Right ventricle myocardium superior (tissue), 1 donor: Measurements from ENCODE around the gene EXD3. TPM values are rescaled to one million over a fixed set of nuclear protein-coding genes. Genes with fewer than 3 reads are reported as not detected.
"Not testable (repeated sequence)": the region's sequence is repeated elsewhere in the genome, so short reads cannot be mapped to it uniquely, and the experiment has no call there.

Experiments
- ATAC-seq: fragments of 200-7000 bp; cut with Tn5 transposase; one replicate; pipeline ENCODE4 v1.9.1; 2020; ENCODE audit warnings: mild to moderate bottlenecking; ENCODE audit not compliant: poor library complexity
- DNase-seq: peaks from one replicate; pipeline ENCODE4 v3.0.0-alpha.2; 2020
- intact Hi-C: fragments of 100-400 bp; cut with DNase I; formaldehyde crosslinking; loops from one replicate; pipeline ENCODE4 v1.11.2; 2022
- total RNA-seq: library from RNA; stranded (reverse); fragmentation: NEBNext Ultra II Directional; extraction: Animal tissue kit (Norgen Biotek cat#: 25700); gene quantifications from one replicate; pipeline ENCODE4 v1.2.1, GENCODE V29; 2021
- donor health status: DM: no; HTN: yes; CAD: no; lungs with severe emphysema.

Gene EXD3
- total RNA-seq, 1 donor from 2014 or later = 6.9 TPM

- no peak for ATAC-seq
- intact Hi-C loops = no loop called here
- no peak for DNase-seq
Observed at GRCh38 chr9:137389428-137389746, 33.6 kb downstream of the EXD3 start.

GRCh38 chr9:137388589-137389427 is 34.2 kb downstream of the EXD3 start:
- intact Hi-C loops = no loop called here
- DNase-seq (no peak), ATAC-seq (no peak)

DNA sequence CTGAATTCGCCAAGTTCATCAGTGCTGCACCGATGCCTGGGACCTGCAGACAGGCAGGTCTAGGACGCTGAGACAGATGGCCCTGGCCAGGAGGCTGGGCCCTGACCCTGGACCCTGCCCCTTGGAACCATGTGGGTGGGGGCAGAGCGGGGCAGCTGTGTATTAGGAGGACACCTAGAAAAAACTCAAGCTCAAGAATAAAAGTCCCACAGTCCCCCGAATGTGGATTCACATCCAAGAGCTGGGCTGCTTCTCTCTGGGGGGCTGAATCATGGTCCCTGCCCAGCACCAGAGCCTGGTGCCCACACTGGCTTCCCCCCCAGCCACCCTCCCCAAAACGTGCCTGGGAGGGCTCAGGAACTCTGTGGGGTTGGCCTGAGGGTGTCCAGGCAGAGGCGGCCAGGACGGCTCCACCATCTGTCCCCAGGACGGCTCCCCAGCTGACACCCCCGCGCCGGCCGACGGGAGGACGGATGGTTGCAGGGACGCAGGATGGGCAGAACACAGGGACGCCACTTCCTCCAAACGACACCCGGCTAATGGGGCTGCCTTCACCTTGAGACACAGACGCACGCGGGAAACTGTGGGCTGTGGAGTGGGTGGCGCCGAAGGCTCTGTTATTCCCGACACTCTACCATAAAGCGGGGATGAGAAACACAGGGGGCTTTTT is 34.9 kb downstream of the EXD3 start:
- intact Hi-C loops = no loop called here
- DNase-seq (no peak), ATAC-seq (no peak)

DNA sequence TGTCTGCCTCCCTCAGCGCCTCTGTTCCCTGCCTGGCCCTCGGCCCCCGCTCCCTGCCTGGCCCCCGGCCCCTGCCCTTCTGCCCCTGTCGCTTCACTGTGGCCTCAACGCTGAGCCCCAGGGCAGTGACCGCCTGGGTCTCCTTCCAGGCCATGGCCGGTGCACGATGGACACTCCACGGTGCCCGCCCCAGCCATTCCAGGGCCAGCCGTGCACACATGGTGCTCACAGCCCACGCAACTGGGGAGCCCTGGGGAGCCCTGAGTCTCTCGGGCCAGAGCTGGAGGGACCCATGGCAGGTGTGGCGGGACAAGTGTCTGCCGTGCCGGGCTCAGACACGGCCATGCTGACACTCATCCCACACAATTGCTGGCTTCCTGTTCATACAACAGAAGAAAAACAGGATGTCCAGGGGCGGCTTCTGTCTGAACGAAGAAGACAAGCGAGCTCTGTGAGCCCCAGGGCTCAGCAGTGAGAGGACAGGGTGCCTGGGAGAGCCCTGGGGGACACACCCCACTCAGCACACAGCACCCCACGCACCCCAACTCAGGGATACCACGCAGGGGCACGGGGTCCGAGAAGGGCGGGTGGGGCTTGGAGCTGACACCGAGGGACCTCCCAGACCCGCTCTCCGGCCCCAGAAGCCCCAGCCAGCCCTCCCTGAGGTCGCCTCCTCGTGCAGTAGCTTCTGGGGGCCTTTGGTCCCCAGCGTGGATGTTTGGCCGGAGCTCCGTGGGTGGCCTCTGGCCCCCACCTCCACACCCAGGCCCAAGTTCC is 35.7 kb downstream of the EXD3 start:
- no peak for ATAC-seq
- intact Hi-C loops = no loop called here
- no peak for DNase-seq

- intact Hi-C loops, ATAC-seq, DNase-seq: not testable (repeated sequence)
Observed at GRCh38 chr9:137386507-137387113, 36.4 kb downstream of the EXD3 start.

- ATAC-seq (no peak), DNase-seq (no peak)
- intact Hi-C loops = no loop called here
Observed at GRCh38 chr9:137385061-137385655, 37.8 kb downstream of the EXD3 start.

- DNase-seq (peak; percentile 26), ATAC-seq (no peak)
- intact Hi-C loops = no loop called here
Observed at GRCh38 chr9:137383784-137384756, 38.9 kb downstream of the EXD3 start.

DNA sequence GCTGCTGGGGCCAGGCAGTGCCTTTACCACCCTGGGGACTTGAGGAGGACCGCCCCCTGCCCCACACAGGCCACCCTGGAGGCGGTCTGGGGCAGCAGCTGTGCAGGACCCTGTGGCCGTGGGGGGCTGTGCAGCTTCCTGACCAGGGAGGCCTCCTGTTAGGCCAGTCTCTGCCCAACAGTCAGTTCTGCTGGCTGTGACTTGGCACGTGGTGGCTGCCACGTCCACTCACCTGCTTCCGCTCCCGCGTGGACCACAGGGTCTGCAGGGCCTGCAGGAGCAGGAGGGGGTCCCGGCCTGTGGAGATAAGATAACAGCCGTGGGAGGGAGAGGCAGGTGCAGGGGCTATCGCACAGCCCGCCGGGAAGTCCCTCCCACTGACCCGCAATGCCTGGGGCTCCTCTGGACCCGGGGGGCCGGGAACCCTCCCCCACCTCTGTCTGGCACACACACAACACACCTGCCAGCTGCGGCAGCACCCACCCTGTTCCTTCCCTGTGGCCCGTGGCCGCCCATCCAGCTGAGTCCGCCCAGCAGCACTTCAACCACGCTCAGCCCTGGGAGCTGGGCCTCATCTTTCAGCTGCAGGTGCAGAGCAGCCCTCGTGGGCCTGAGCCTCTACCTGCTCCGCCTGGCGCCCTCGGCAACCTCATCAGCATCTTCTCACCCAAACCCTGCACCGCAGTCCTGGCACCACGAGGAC is 39.7 kb downstream of the EXD3 start:
- intact Hi-C loops = no loop called here
- no peak for ATAC-seq
- DNase-seq = peak; percentile 37

GRCh38 chr9:137382444-137383080 is 40.4 kb downstream of the EXD3 start:
- ATAC-seq = no peak
- intact Hi-C loops = no loop called here
- DNase-seq = peak; percentile 13

DNA sequence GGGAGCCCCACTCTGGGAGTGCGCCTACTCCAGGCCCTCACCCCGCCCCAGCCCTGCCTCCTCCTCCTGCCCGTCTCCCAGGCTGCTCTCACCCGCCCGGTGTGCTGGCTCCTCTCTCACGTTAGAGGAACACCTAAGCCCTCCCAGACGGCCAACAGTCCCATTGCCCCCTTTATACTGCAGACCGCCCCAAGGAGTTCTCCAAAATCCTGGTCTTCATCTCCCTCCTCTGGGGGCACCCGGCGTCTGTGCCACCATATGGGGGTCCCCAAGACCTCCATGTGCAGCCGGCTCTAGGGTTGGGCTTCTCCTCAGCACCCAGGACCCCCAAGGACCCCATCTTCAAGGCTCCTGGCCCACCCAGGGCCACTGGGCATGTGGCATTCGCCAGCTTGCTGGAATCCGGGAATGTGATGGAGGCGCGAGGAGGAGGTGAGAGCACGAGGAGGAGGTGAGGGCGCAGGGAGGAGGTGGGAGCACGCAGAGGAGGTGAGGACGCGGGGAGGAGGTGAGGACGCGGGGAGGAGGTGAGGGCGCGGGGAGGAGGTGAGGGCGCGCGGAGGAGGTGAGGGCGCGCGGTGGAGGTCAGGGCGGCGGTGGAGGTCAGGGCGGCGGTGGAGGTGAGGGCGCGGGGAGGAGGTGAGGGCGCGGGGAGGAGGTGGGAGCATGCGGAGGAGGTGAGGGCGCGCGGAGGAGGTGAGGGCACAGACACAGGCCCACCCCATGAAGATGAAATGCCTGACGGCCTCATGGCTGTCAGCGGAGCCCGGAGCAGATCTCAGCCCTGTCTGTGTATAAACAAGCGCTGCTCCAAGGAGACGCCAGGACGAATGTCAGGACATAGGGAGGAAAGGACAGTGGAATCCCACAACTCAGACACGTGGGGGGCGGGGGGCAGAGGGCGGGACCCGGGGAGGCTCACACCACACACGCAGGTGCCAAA is 41.2 kb downstream of the EXD3 start:
- ATAC-seq (no peak), DNase-seq (peak; percentile 36)
- intact Hi-C loops = no loop called here

- DNase-seq (peak; percentile 19), ATAC-seq (no peak)
- intact Hi-C loops = no loop called here
Observed at GRCh38 chr9:137380606-137381005, 42.4 kb downstream of the EXD3 start.

- no peak for ATAC-seq
- intact Hi-C loops = no loop called here
- no peak for DNase-seq
Observed at GRCh38 chr9:137380171-137380570, 42.8 kb downstream of the EXD3 start.

DNA sequence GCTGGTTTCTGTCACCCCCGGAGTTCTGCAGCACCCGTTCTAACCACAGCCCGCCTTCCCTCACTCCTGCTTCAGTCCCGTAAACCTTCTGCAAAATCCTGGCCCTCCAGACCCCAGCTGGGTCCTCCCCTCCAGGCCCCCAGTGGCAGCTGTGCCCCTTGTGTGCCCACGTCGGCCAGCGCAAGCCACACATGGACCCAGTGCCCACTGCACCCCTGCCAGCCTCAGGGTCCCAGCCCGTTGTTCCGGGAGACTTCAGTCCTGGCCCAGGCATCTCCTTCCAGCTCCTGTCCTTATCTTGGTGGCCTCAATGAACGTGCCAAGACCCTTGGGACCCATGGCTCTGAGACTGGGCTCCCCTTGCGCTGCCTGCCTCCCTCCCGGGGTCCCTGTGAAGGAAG is 43.2 kb downstream of the EXD3 start:
- ATAC-seq (no peak), DNase-seq (peak; percentile 22)

DNA sequence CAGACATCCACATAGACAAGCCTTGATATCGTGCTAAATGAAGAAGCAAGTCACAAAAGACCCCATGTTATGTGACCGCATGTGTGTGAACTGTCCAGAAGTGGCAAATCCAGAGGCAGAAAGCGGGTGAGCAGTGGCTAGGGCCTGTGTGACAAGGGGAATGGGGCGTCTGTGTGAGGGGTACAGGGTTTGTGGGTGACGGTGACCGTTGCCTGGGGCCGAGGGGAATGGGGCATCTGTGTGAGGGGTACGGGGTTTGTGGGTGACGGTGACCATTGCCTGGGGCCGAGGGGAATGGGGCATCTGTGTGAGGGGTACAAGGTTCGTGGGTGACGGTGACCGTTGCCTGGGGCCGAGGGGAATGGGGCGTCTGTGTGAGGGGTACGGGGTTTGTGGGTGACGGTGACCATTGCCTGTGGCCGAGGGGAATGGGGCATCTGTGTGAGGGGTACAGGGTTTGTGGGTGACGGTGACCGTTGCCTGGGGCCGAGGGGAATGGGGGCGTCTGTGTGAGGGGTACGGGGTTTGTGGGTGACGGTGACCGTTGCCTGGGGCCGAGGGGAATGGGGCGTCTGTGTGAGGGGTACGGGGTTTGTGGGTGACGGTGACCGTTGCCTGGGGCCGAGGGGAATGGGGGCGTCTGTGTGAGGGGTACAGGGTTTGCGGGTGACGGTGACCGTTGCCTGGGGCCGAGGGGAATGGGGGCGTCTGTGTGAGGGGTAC is 44.1 kb downstream of the EXD3 start:
- ATAC-seq, intact Hi-C loops: not testable (repeated sequence)
- DNase-seq = peak; percentile 0

More for the DNA sequence above, 43.2 kb downstream of the EXD3 start:
- intact Hi-C loops = no loop called here

- DNase-seq (peak; percentile 9), ATAC-seq (no peak)
- intact Hi-C loops = no loop called here
Observed at GRCh38 chr9:137376386-137376785, 46.6 kb downstream of the EXD3 start.
